Skeletal muscle tissue (tissue), 4 donors: Measurements from ENCODE around the gene ELOVL7. TPM values are rescaled to one million over a fixed set of nuclear protein-coding genes. Genes with fewer than 3 reads are reported as not detected.
"Not testable (repeated sequence)": the region's sequence is repeated elsewhere in the genome, so short reads cannot be mapped to it uniquely, and the experiment has no call there.

Experiments
- H3K27ac ChIP-seq: one replicate; pipeline ENCODE4 v1.7.0; 2013; ENCODE audit warnings: mild to moderate bottlenecking, low read depth, low read length, inconsistent platforms
- H3K27me3 ChIP-seq, 3 donors: one replicate each; pipeline ENCODE4 v1.7.0; 2013; ENCODE audit warnings: low read length in 3 of 3; ENCODE audit not compliant: control insufficient read depth in 3 of 3, insufficient read depth in 3 of 3
- H3K36me3 ChIP-seq, 3 donors: one replicate each; pipeline ENCODE4 v1.7.0; 2013; ENCODE audit warnings: low read length in 3 of 3; ENCODE audit not compliant: control insufficient read depth in 3 of 3, insufficient read depth in 3 of 3
- H3K4me1 ChIP-seq, 3 donors: one replicate each; pipeline ENCODE4 v1.7.0; 2013; ENCODE audit warnings: low read length in 3 of 3, mild to moderate bottlenecking in 3 of 3; ENCODE audit not compliant: control insufficient read depth in 3 of 3, insufficient read depth in 3 of 3
- H3K4me3 ChIP-seq, 3 donors: one replicate each; pipeline ENCODE4 v1.7.0; 2013; ENCODE audit warnings: low read length in 3 of 3
- H3K9ac ChIP-seq, 3 donors: one replicate each; pipeline ENCODE4 v1.7.0; 2013; ENCODE audit warnings: low read length in 3 of 3, mild to moderate bottlenecking in 3 of 3, moderate library complexity in 2 of 3, low read depth in 1 of 3
- H3K9me3 ChIP-seq, 3 donors: one replicate each; pipeline ENCODE4 v1.7.0; 2013; ENCODE audit warnings: low read length in 3 of 3; ENCODE audit not compliant: control insufficient read depth in 3 of 3
- total RNA-seq: library from RNA; depleted of rRNA; stranded (reverse); fragments of >200 nt; gene quantifications from one replicate; pipeline ENCODE4 v1.2.3, GENCODE V29; 2014
- donor health status: Osteomylitis.

Gene ELOVL7
- total RNA-seq, 1 donor from 2014 or later, result 0.52 TPM

DNA sequence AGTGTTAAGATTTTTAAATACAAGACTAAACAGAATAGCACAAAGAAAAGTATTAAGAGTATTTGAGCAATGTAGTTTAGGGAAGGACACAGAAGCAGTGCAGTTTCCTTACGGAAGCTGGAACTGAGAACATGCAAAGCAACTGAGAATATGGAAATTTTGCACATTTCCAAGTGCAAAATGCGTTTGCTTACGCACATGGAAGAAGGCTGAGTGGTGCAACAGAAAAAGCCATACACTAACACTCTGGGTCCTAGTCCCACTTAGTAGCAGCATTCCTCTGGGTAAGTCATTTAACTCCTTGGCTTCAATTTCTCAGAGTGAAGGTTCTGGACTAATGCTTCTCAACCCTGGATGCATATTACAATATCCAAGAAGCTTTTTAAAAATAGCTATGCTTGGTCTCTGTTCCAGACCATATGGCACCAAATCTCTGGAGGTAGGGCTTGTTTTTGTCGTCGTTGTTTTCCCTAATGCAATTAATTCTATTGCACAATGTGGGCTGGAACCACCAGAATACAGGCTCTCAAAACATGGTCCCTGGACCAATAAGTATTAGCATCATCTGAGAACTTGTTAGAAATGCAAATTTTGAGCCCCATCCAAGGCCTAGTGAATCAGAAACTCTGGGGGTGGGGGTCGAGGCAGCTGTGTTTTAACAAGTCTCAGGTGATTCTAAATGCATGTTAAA is 78.9 kb downstream of the ELOVL7 start:
- Histone ChIP-seq H3K4me3 (no peak overlapping the region), H3K9me3 (no peaks in the 10 kb centered on the region), H3K36me3 (no peaks in the 10 kb centered on the region), H3K9ac (no peak overlapping the region), H3K4me1 (no peaks in the 10 kb centered on the region), H3K27ac (no peak overlapping the region), H3K27me3 (no peaks in the 10 kb centered on the region)

DNA sequence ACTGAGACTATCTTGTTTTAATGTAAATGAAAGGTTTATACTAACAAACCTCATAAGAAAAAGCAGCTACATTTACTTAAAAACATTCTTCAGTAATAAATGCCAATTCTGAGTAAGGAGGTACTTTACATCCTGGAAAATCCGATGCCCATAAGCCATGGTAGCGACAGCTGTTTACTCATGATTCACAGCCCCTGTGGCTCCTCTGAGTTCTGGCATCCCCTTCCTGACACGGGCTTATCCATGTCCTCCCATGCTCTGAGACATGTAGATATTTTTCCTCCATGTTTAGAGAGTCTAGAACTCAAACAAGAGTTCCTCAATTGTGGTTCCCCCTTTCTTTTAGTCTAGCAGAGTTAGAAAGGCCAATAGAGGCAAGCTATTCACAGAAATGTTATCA is 81.0 kb downstream of the ELOVL7 start:
- no peaks in the 10 kb centered on the region for H3K36me3 ChIP-seq
- H3K27me3 ChIP-seq, result no peaks in the 10 kb centered on the region
- H3K27ac ChIP-seq, result no peak overlapping the region
- no peak overlapping the region for H3K9ac ChIP-seq
- no peaks in the 10 kb centered on the region for H3K9me3 ChIP-seq
- H3K4me1 ChIP-seq, result no peaks in the 10 kb centered on the region
- H3K4me3 ChIP-seq, result no peak overlapping the region

DNA sequence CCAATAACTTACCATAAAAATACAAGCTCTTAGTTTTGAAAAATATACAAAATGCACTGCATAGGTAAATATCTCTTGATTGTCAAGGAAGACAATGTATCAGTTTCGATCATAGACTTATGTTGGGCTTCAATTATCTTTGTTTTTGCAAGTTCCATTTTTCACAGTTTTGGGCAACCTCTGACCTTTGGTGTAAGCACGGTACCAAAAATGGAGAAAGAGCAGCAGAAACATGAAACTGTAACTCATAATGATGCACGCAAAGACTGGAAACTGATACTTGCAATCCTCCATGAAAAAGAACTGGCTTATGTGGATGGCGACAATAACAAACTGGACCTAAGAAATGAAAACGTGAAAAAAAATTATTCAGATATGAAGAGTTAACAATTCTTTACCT is 89.6 kb downstream of the ELOVL7 start:
- H3K4me3 ChIP-seq, result no peak overlapping the region
- no peak overlapping the region for H3K9ac ChIP-seq
- H3K9me3 ChIP-seq, result no peaks in the 10 kb centered on the region
- H3K27me3 ChIP-seq, result no peaks in the 10 kb centered on the region
- no peaks in the 10 kb centered on the region for H3K36me3 ChIP-seq
- no peak overlapping the region for H3K27ac ChIP-seq
- H3K4me1 ChIP-seq, result no peaks in the 10 kb centered on the region

- no peaks in the 10 kb centered on the region for H3K36me3 ChIP-seq
- no peaks in the 10 kb centered on the region for H3K9me3 ChIP-seq
Observed at GRCh38 chr5:60744682-60745081, 99.4 kb downstream of the ELOVL7 start.

GRCh38 chr5:60743511-60744314 is 100.4 kb downstream of the ELOVL7 start:
- Histone ChIP-seq H3K9ac (no peak overlapping the region), H3K9me3 (peaks cover 0 to 2% (median 0%) of the 10 kb centered on the region in 3 donors), H3K4me1 (no peaks in the 10 kb centered on the region)

More at GRCh38 chr5:60744682-60745081, 99.4 kb downstream of the ELOVL7 start:
- no peak overlapping the region for H3K27ac ChIP-seq
- H3K27me3 ChIP-seq, result peaks cover 0 to 2% (median 0%) of the 10 kb centered on the region in 3 donors
- H3K9ac ChIP-seq, result no peak overlapping the region
- H3K4me3 ChIP-seq, result no peak overlapping the region
- no peaks in the 10 kb centered on the region for H3K4me1 ChIP-seq

DNA sequence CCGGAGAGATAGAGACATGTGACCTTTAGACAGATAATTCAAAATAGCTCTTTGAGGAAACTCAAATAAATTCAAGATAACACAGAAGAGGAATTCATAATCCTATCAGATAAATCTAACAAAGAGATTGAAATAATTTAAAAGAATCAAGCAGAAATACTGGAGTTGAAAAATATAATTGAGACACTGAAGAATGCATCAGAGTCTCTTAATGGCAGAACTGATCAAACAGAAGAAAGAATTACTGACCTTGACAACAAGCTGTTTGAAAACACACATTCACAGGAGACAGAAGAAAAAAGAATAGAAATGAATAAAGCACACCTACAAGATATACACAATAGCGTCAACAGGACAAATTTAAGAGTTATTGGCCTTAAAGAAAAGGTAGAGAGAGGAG is 103.7 kb downstream of the ELOVL7 start:
- H3K36me3 ChIP-seq, result no peaks in the 10 kb centered on the region
- H3K27ac ChIP-seq, result no peak overlapping the region
- H3K4me3 ChIP-seq, result no peak overlapping the region
- no peak overlapping the region for H3K9ac ChIP-seq
- H3K4me1 ChIP-seq, result no peaks in the 10 kb centered on the region
- peaks cover 0 to 2% (median 0%) of the 10 kb centered on the region in 3 donors for H3K27me3 ChIP-seq
- peaks cover 0 to 3% (median 2%) of the 10 kb centered on the region in 3 donors for H3K9me3 ChIP-seq

More at GRCh38 chr5:60743511-60744314, 100.4 kb downstream of the ELOVL7 start:
- no peaks in the 10 kb centered on the region for H3K36me3 ChIP-seq
- no peak overlapping the region for H3K27ac ChIP-seq
- H3K4me3 ChIP-seq, result no peak overlapping the region
- H3K27me3 ChIP-seq, result peaks cover 0 to 2% (median 0%) of the 10 kb centered on the region in 3 donors

GRCh38 chr5:60738933-60739332 is 105.1 kb downstream of the ELOVL7 start:
- Histone ChIP-seq H3K4me3 (no peak overlapping the region), H3K9me3 (peaks cover 0 to 3% (median 2%) of the 10 kb centered on the region in 3 donors), H3K27me3 (no peaks in the 10 kb centered on the region), H3K27ac (no peak overlapping the region), H3K4me1 (no peaks in the 10 kb centered on the region), H3K9ac (no peak overlapping the region), H3K36me3 (no peaks in the 10 kb centered on the region)

- Histone ChIP-seq H3K4me1 (no peaks in the 10 kb centered on the region), H3K9ac (no peak overlapping the region), H3K27me3 (no peaks in the 10 kb centered on the region), H3K27ac (no peak overlapping the region), H3K9me3 (peaks cover 0 to 3% (median 2%) of the 10 kb centered on the region in 3 donors), H3K36me3 (no peaks in the 10 kb centered on the region), H3K4me3 (no peak overlapping the region)
Observed at GRCh38 chr5:60738461-60738860, 105.6 kb downstream of the ELOVL7 start.

DNA sequence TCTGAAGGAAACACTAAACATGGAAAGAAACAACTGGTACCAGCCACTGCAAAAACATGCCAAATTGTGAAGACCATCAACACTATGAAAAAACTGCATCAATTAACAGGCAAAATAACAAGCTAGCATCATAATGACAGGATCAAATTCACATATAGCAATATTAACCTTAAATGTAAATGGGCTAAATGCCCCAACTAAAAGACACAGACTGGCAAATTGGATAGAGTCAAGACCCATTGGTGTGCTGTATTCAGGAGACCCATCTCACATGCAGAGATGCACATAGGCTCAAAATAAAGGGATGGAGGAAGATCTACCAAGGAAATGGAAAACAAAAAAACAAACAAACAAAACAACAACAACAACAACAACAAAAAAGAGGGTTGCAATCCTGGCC is 113.2 kb downstream of the ELOVL7 start:
- not testable (repeated sequence) for H3K4me3 ChIP-seq, H3K4me1 ChIP-seq, H3K27me3 ChIP-seq, H3K9ac ChIP-seq, H3K27ac ChIP-seq, H3K36me3 ChIP-seq, H3K9me3 ChIP-seq

DNA sequence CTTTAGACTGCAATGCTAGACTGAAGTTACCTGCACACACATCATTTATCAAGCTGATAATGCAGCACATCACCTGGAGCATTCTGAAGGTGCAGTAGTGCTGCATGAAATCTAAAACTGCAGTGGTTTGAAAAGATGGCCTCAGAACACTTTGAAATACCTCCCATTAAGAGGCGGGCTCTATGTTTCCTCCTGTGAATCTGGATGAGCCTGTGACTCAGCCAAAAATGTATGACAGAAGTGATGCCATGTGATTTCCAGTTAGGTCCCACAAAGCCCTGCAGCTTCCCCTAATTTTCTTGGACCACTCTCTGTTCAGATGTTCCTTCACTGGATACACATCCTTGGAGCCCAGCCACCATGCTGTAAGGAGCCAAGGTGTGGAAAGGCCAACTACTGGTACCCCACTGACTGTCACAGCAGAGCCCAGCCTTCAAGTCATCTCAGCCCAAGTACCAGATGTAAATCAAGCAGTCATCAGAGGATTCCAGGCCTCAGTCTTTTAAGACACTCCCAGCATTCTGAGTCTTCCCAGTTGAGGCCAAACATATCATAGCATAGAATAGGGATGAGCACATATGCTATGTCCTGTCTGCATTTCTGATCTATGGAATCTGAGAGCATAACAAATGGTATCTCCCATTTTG is 116.9 kb downstream of the ELOVL7 start:
- Histone ChIP-seq H3K9me3 (no peaks in the 10 kb centered on the region), H3K36me3 (no peaks in the 10 kb centered on the region), H3K27ac (no peak overlapping the region), H3K4me3 (no peak overlapping the region), H3K27me3 (no peaks in the 10 kb centered on the region), H3K4me1 (no peaks in the 10 kb centered on the region), H3K9ac (no peak overlapping the region)
